ENCODE data around the gene C1QTNF5. TPM values are rescaled to one million over a fixed set of nuclear protein-coding genes. Genes with fewer than 3 reads are reported as not detected.

The C1QTNF5 gene
- total and polyA plus RNA-seq, 2 of the 8 experiments (the other 6 are each of a cell fraction or from before 2014, with no cell fraction given): 2.2 to 2.7 TPM

DNA sequence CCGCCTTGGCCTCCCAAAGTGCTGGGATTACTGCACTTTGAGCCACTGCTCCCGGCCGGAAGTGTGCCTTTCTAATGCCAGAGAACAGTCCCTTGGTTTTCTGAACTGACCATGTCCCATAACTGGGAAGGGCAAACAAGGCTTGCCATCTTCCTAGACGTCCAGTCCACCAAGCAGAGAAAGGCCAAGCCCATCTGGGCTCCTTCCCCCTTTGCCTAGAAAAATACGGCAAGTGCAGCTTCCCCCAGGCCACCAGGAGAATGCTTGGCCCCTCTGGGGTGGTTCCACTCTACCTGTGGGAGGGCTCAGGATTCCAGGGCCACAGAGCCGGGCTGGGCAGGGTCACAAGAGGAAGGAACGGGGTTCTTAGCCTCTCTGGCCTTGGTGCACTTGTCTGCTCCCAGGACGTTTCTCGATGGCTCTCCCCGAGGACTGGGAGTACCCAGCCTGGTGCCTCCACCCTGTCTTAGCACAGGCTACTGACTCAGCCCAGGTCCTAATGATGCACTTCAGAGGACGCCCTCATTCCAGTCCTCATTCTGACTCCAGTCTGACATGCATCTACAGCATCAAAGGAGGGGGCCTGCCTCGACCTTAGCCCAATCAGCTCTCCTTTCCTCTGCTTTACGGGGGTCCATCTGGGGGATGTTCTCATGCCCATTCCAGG lies 39.6 kb upstream of the C1QTNF5 start (continued):
- TF ChIP-seq, protein P1, sequence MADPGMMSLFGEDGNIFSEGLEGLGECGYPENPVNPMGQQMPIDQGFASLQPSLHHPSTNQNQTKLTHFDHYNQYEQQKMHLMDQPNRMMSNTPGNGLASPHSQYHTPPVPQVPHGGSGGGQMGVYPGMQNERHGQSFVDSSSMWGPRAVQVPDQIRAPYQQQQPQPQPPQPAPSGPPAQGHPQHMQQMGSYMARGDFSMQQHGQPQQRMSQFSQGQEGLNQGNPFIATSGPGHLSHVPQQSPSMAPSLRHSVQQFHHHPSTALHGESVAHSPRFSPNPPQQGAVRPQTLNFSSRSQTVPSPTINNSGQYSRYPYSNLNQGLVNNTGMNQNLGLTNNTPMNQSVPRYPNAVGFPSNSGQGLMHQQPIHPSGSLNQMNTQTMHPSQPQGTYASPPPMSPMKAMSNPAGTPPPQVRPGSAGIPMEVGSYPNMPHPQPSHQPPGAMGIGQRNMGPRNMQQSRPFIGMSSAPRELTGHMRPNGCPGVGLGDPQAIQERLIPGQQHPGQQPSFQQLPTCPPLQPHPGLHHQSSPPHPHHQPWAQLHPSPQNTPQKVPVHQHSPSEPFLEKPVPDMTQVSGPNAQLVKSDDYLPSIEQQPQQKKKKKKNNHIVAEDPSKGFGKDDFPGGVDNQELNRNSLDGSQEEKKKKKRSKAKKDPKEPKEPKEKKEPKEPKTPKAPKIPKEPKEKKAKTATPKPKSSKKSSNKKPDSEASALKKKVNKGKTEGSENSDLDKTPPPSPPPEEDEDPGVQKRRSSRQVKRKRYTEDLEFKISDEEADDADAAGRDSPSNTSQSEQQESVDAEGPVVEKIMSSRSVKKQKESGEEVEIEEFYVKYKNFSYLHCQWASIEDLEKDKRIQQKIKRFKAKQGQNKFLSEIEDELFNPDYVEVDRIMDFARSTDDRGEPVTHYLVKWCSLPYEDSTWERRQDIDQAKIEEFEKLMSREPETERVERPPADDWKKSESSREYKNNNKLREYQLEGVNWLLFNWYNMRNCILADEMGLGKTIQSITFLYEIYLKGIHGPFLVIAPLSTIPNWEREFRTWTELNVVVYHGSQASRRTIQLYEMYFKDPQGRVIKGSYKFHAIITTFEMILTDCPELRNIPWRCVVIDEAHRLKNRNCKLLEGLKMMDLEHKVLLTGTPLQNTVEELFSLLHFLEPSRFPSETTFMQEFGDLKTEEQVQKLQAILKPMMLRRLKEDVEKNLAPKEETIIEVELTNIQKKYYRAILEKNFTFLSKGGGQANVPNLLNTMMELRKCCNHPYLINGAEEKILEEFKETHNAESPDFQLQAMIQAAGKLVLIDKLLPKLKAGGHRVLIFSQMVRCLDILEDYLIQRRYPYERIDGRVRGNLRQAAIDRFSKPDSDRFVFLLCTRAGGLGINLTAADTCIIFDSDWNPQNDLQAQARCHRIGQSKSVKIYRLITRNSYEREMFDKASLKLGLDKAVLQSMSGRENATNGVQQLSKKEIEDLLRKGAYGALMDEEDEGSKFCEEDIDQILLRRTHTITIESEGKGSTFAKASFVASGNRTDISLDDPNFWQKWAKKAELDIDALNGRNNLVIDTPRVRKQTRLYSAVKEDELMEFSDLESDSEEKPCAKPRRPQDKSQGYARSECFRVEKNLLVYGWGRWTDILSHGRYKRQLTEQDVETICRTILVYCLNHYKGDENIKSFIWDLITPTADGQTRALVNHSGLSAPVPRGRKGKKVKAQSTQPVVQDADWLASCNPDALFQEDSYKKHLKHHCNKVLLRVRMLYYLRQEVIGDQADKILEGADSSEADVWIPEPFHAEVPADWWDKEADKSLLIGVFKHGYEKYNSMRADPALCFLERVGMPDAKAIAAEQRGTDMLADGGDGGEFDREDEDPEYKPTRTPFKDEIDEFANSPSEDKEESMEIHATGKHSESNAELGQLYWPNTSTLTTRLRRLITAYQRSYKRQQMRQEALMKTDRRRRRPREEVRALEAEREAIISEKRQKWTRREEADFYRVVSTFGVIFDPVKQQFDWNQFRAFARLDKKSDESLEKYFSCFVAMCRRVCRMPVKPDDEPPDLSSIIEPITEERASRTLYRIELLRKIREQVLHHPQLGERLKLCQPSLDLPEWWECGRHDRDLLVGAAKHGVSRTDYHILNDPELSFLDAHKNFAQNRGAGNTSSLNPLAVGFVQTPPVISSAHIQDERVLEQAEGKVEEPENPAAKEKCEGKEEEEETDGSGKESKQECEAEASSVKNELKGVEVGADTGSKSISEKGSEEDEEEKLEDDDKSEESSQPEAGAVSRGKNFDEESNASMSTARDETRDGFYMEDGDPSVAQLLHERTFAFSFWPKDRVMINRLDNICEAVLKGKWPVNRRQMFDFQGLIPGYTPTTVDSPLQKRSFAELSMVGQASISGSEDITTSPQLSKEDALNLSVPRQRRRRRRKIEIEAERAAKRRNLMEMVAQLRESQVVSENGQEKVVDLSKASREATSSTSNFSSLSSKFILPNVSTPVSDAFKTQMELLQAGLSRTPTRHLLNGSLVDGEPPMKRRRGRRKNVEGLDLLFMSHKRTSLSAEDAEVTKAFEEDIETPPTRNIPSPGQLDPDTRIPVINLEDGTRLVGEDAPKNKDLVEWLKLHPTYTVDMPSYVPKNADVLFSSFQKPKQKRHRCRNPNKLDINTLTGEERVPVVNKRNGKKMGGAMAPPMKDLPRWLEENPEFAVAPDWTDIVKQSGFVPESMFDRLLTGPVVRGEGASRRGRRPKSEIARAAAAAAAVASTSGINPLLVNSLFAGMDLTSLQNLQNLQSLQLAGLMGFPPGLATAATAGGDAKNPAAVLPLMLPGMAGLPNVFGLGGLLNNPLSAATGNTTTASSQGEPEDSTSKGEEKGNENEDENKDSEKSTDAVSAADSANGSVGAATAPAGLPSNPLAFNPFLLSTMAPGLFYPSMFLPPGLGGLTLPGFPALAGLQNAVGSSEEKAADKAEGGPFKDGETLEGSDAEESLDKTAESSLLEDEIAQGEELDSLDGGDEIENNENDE (IDR thresholded peaks at IDR 0.05; ENCODE audit: insufficient replicate concordance, low read length): no peak
- no peak for TF ChIP-seq POLR2AphosphoS5 (IDR thresholded peaks at IDR 0.05; ENCODE audit: low read depth, low read length)

Data from H1 (cell line).